NCI-H510A (cell line): ENCODE measurements around the gene ABCE1.

Experiments used
- DNase-seq: peaks from one replicate; lab custom pipeline; 2025; lab: John Stamatoyannopoulos, UW

Gene ABCE1

GRCh38 chr4:145177511-145177905 lies 79.4 kb downstream of the ABCE1 start:
- no peak for DNase-seq

GRCh38 chr4:145177906-145178538 lies 79.9 kb downstream of the ABCE1 start:
- DNase-seq = no peak

- no peak for DNase-seq
Measured at GRCh38 chr4:145178740-145179280, 80.7 kb downstream of the ABCE1 start.
